Hepatocyte (in vitro differentiated cells): ENCODE results near the gene TRIM29. TPM values are rescaled to one million over a fixed set of nuclear protein-coding genes. Genes with fewer than 3 reads are reported as not detected.

Experiments used
- DNase-seq: peaks from one replicate; pipeline ENCODE4 v3.0.0-alpha.2; 2016; ENCODE audit warnings: low spot score
- H2AFZ ChIP-seq: fragments of 200-600 bp; sonication (generic); 2 replicates; pipeline ENCODE4 v1.6.0; 2016; ENCODE audit warnings: antibody characterized with exemption, mild to moderate bottlenecking
- H3K27ac ChIP-seq: fragments of 200-600 bp; sonication (generic); 2 replicates; pipeline ENCODE4 v1.5.1; 2016; ENCODE audit warnings: mild to moderate bottlenecking
- H3K27me3 ChIP-seq: fragments of 200-600 bp; sonication (generic); 2 replicates; pipeline ENCODE4 v1.6.1; 2016
- H3K36me3 ChIP-seq: fragments of 200-600 bp; sonication (generic); replicated peaks from 2 replicates; pipeline ENCODE4 v1.5.1; 2016; ENCODE audit warnings: low read depth; ENCODE audit not compliant: insufficient read depth
- H3K4me1 ChIP-seq: fragments of 200-600 bp; sonication (generic); 2 replicates; pipeline ENCODE4 v1.5.1; 2016; ENCODE audit warnings: mild to moderate bottlenecking, moderate library complexity; ENCODE audit not compliant: insufficient read depth
- H3K4me2 ChIP-seq: fragments of 200-600 bp; sonication (generic); 2 replicates; pipeline ENCODE4 v1.6.0; 2016
- H3K4me3 ChIP-seq: fragments of 200-600 bp; sonication (generic); 2 replicates; pipeline ENCODE4 v1.5.1; 2016; ENCODE audit warnings: mild to moderate bottlenecking
- H3K79me2 ChIP-seq: fragments of 200-600 bp; sonication (generic); 2 replicates; pipeline ENCODE4 v1.6.0; 2017; ENCODE audit warnings: mild to moderate bottlenecking
- H3K9me2 ChIP-seq: fragments of 200-600 bp; sonication (generic); replicated peaks from 2 replicates; pipeline ENCODE4 v1.6.0; 2017; ENCODE audit warnings: mild to moderate bottlenecking; ENCODE audit not compliant: insufficient read depth
- H3K9me3 ChIP-seq: fragments of 200-600 bp; sonication (generic); 2 replicates; pipeline ENCODE4 v1.5.1; 2016; ENCODE audit warnings: low read depth, mild to moderate bottlenecking
- H4K20me1 ChIP-seq: fragments of 200-600 bp; sonication (generic); 2 replicates; pipeline ENCODE4 v1.6.0; 2016; ENCODE audit warnings: mild to moderate bottlenecking; ENCODE audit not compliant: insufficient read depth, poor library complexity, severe bottlenecking
- CTCF ChIP-seq: fragments of 200-600 bp; sonication (generic); IDR thresholded peaks from 2 replicates; pipeline ENCODE4 v1.5.1; 2016; ENCODE audit warnings: antibody characterized with exemption, mild to moderate bottlenecking; ENCODE audit not compliant: poor library complexity
- EZH2 ChIP-seq: fragments of 200-600 bp; sonication (generic); IDR thresholded peaks from 2 replicates; pipeline ENCODE4 v1.6.1; 2016; ENCODE audit warnings: antibody characterized with exemption, mild to moderate bottlenecking, borderline replicate concordance
- EZH2phosphoT487 ChIP-seq: fragments of 200-600 bp; sonication (generic); IDR thresholded peaks from one replicate; pipeline ENCODE4 v1.6.1; 2018; ENCODE audit warnings: antibody characterized with exemption, mild to moderate bottlenecking, low read depth, moderate library complexity; ENCODE audit not compliant: unreplicated experiment, severe bottlenecking
- WGBS: methylation state at CpG from one replicate; pipeline ENCODE4 v1.1.6; 2016; ENCODE audit warnings: low lambda C conversion rate; ENCODE audit errors: missing lambda C conversion rate; 5-methylcytosine and 5-hydroxymethylcytosine counted together
- polyA plus RNA-seq: library from polyadenylated mRNA; unstranded; fragments of >200 nt; fragmentation: Nextera tagmentation; extraction: Ambion mirVana; gene quantifications from 2 replicates; pipeline ENCODE4 v1.2.1, GENCODE V29; 2016
- total RNA-seq: library from RNA; depleted of rRNA; stranded (reverse); fragments of >200 nt; gene quantifications from 2 replicates; pipeline ENCODE4 v1.2.3, GENCODE V29; 2014

TRIM29 gene
- total and polyA plus RNA-seq, 2 experiments from 2014 or later: 7.7 to 8.5 TPM

- H3K4me2 ChIP-seq: peak overlapping the region; percentile 39
- 43% methylated on average over 15 of the region's 15 CpGs for WGBS
- no peaks in the 10 kb centered on the region for H3K9me3 ChIP-seq
- H3K4me3 ChIP-seq: no peak overlapping the region
- H3K4me1 ChIP-seq: peaks cover 19% of the 10 kb centered on the region
- H3K27ac ChIP-seq: no peak overlapping the region
- H3K27me3 ChIP-seq: no peaks in the 10 kb centered on the region
- peak; percentile 69 for DNase-seq
- H3K36me3 ChIP-seq: no peaks in the 10 kb centered on the region
- H3K9me2 ChIP-seq: no peaks in the 10 kb centered on the region
- H2AFZ ChIP-seq: no peak overlapping the region
- H4K20me1 ChIP-seq: no peaks in the 10 kb centered on the region
- no peak for TF ChIP-seq EZH2phosphoT487
- no peaks in the 10 kb centered on the region for H3K79me2 ChIP-seq
Observed at GRCh38 chr11:120096369-120097191, 41.3 kb downstream of the TRIM29 start.

DNA sequence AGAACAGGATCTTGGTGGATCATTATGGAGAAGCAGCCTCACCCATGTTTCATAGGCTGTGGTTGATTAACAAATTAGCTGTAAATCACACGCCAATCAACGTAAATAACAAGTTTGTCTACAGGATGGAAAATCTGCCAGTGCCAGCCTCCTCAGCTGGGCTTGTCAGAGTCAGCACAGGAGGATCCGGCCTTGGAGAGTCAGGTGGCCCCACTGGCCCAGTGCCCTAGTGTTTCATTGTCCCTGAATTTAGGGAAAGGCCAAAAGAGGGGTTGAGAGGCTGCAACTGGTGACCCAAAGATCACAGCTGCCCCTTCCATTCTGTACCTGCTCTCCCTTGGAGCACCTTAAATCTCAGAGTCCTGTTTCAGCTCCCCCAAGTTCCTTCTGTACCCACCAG, 42.4 kb downstream of the TRIM29 start:
- Histone ChIP-seq H3K79me2 (no peaks in the 10 kb centered on the region), H4K20me1 (no peaks in the 10 kb centered on the region), H3K4me3 (no peak overlapping the region), H3K27me3 (no peaks in the 10 kb centered on the region), H3K9me2 (no peaks in the 10 kb centered on the region), H3K4me2 (no peak overlapping the region), H3K9me3 (no peaks in the 10 kb centered on the region), H3K36me3 (no peaks in the 10 kb centered on the region), H2AFZ (no peak overlapping the region), H3K4me1 (peaks cover 19% of the 10 kb centered on the region), H3K27ac (no peak overlapping the region)
- WGBS: 96% methylated on average over 3 of the region's 3 CpGs
- no peak for DNase-seq
- TF ChIP-seq CTCF: no peak
- no peak for TF ChIP-seq EZH2phosphoT487
- no peak for TF ChIP-seq EZH2

GRCh38 chr11:120091701-120092100, 46.2 kb downstream of the TRIM29 start:
- no peaks in the 10 kb centered on the region for H4K20me1 ChIP-seq
- H2AFZ ChIP-seq: no peak overlapping the region
- H3K9me3 ChIP-seq: no peaks in the 10 kb centered on the region
- no peaks in the 10 kb centered on the region for H3K9me2 ChIP-seq
- H3K27me3 ChIP-seq: no peaks in the 10 kb centered on the region
- H3K27ac ChIP-seq: no peak overlapping the region
- no peaks in the 10 kb centered on the region for H3K36me3 ChIP-seq
- TF ChIP-seq EZH2 (no peak), EZH2phosphoT487 (no peak), CTCF (no peak)
- H3K4me1 ChIP-seq: peaks cover 12% of the 10 kb centered on the region
- 62% methylated on average over 5 of the region's 5 CpGs for WGBS
- no peaks in the 10 kb centered on the region for H3K79me2 ChIP-seq
- no peak for DNase-seq
- no peak overlapping the region for H3K4me3 ChIP-seq
- H3K4me2 ChIP-seq: no peak overlapping the region

- Histone ChIP-seq H4K20me1 (no peaks in the 10 kb centered on the region), H3K9me3 (no peaks in the 10 kb centered on the region), H3K9me2 (no peaks in the 10 kb centered on the region), H3K4me2 (no peak overlapping the region), H3K79me2 (no peaks in the 10 kb centered on the region), H3K36me3 (no peaks in the 10 kb centered on the region), H3K4me3 (no peak overlapping the region), H3K27ac (no peak overlapping the region), H3K4me1 (peaks cover 6% of the 10 kb centered on the region), H2AFZ (no peak overlapping the region), H3K27me3 (no peaks in the 10 kb centered on the region)
- no peak for TF ChIP-seq CTCF
- no peak for TF ChIP-seq EZH2
- no peak for TF ChIP-seq EZH2phosphoT487
- WGBS: 73% methylated on average over 1 of the region's 1 CpG
- DNase-seq: no peak
Observed at GRCh38 chr11:120091121-120091520, 46.8 kb downstream of the TRIM29 start.
